Neutrophil (primary cell): ENCODE data around the gene WSB1.

Experiments
- H3K27ac ChIP-seq: fragments of 200-600 bp; sonication (generic); 2 replicates; pipeline ENCODE4 v1.5.1; 2016; ENCODE audit warnings: mild to moderate bottlenecking, moderate library complexity
- H3K27me3 ChIP-seq: fragments of 200-600 bp; sonication (generic); 2 replicates; pipeline ENCODE4 v1.6.0; 2016; ENCODE audit warnings: mild to moderate bottlenecking
- H3K36me3 ChIP-seq: fragments of 200-600 bp; sonication (generic); 2 replicates; pipeline ENCODE4 v1.5.1; 2017
- H3K4me1 ChIP-seq, 2 experiments: fragments of 200-600 bp in 1 of 2; sonication (generic) in 1 of 2; 1 replicate in 1 of 2; 2 replicates in 1 of 2; pipeline versions ENCODE4 v1.5.1 to v1.6.1; 2013 to 2016; ENCODE audit warnings: low read depth in 1 of 2, low read length in 1 of 2, mild to moderate bottlenecking in 1 of 2, moderate library complexity in 1 of 2; ENCODE audit not compliant: control insufficient read depth in 1 of 2, insufficient read depth in 1 of 2
- H3K4me3 ChIP-seq, 2 experiments: fragments of 200-600 bp in 1 of 2; sonication (generic) in 1 of 2; 1 replicate in 1 of 2; 2 replicates in 1 of 2; pipeline ENCODE4 v1.5.1; 2013 to 2016; ENCODE audit warnings: low read depth in 1 of 2, low read length in 1 of 2, mild to moderate bottlenecking in 1 of 2, moderate library complexity in 1 of 2
- H3K9me3 ChIP-seq: fragments of 200-600 bp; sonication (generic); 2 replicates; pipeline ENCODE4 v1.5.1; 2016
- TF ChIP-seq, protein P1 (sequence below): fragments of 200-600 bp; sonication (generic); IDR thresholded peaks from 2 replicates; pipeline ENCODE4 v1.5.1; 2016; ENCODE audit warnings: antibody characterized with exemption

The WSB1 gene

DNA sequence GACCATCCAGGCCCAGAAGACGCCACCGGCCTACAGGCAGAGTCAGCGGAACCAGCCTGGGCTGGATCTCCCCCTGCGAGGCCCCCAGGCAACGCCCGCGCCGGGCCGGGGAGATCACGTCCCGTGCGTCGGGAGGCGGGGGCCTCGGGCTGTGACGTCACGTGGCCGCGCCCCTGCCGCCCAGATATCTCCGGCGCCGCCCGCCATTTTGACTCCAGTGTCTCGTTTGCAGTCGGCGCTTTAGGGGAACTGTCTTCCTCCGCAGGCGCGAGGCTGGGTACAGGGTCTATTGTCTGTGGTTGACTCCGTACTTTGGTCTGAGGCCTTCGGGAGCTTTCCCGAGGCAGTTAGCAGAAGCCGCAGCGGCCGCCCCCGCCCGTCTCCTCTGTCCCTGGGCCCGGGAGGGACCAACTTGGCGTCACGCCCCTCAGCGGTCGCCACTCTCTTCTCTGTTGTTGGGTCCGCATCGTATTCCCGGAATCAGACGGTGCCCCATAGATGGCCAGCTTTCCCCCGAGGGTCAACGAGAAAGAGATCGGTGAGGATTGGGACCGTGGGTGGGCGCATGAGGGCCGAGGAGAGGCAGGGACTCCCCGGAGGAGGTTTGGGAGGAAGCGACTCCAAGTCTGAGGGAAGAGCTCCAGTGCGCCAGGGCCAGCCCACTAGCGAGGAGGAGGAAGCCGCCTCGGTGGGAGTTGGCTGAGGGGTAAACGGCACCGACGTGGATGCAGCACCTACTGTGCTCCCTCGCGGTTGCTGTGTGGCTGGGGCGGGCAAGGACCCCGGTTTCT lies at the start of gene WSB1:
WSB1 (plus strand) TSS at position 217 of the 791 bp plus-strand sequence; CDS start at position 499, 282 bp downstream.
- TF ChIP-seq, protein P1, sequence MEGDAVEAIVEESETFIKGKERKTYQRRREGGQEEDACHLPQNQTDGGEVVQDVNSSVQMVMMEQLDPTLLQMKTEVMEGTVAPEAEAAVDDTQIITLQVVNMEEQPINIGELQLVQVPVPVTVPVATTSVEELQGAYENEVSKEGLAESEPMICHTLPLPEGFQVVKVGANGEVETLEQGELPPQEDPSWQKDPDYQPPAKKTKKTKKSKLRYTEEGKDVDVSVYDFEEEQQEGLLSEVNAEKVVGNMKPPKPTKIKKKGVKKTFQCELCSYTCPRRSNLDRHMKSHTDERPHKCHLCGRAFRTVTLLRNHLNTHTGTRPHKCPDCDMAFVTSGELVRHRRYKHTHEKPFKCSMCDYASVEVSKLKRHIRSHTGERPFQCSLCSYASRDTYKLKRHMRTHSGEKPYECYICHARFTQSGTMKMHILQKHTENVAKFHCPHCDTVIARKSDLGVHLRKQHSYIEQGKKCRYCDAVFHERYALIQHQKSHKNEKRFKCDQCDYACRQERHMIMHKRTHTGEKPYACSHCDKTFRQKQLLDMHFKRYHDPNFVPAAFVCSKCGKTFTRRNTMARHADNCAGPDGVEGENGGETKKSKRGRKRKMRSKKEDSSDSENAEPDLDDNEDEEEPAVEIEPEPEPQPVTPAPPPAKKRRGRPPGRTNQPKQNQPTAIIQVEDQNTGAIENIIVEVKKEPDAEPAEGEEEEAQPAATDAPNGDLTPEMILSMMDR = peak; percentile 18
- Histone ChIP-seq H3K9me3 (no peaks in the 10 kb centered on the region), H3K27ac (peak within 1 kb of the TSS; percentile 97), H3K4me3 (peak within 1 kb of the TSS; percentile 78 to 99), H3K36me3 (peaks cover 3% of the 10 kb centered on the region), H3K27me3 (no peaks in the 10 kb centered on the region), H3K4me1 (peaks cover 41 to 48% of the 10 kb centered on the region in 2 experiments)

DNA sequence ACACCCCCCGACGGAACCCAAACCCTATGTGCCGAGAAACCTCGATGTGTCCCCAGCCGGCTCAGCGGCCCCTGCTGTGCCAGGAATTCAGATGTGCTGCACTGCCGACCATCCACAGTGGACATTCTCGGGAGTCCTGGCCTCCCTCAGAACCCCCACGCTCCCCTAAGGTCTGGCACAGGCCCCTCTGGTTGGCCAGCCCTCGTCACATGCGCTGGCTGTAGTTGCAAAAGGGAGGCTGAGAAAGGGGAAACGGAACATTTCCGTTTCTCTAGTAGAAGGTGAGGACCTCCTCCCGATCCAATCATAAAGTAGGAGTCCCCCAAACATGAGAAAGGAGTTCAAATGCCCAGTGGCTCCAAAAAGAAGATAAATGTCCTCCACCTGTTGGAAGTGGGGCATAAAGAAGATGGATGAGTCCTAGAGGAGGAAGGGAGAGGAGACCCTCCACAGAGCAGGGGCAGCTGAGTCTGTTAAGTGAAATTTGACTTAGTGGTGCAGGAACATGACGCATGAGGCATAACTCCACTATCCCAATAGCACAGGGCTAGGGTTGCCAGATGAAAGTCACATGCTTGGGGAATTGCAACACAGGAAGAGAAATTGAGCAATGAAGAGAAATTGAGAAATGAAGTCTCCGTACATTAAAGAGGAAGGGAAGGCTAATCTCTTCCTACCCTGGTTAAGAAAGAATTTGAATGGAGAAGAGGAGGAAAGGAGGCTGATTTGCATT lies 49.3 kb upstream of the WSB1 start:
- TF ChIP-seq, protein P1 = peak; percentile 9
- Histone ChIP-seq H3K27me3 (no peaks in the 10 kb centered on the region), H3K4me3 (peak overlapping the region; percentile 42 to 52), H3K27ac (peak overlapping the region; percentile 95), H3K4me1 (peaks cover 69% of the 10 kb centered on the region in 2 experiments), H3K9me3 (no peaks in the 10 kb centered on the region), H3K36me3 (no peaks in the 10 kb centered on the region)

DNA sequence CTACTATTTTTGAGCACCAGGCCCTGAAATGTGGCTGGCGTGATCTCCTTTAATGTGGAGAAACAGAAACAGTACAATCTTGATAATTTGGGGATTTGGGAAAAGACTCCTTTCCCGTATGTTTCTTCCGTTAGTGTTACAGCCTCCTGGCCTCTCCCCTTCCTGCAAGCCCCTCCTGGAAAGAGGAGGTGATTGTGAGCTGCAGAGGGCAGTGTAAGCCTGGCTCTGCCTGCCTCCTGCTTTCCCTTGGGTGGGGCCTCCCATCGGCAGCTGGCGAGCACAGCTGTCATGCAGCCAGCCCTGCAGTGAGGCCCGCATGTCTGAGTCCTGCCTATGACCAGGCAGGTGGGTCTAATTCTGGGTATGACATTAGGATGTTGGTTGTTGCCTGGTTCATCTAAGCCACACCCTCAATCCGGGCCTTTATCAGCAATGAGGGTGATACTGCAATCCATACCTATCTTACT lies 48.7 kb upstream of the WSB1 start:
- peak overlapping the region; percentile 95 for H3K27ac ChIP-seq
- TF ChIP-seq, protein P1 = no peak
- peak overlapping the region; percentile 42 to 52 for H3K4me3 ChIP-seq

GRCh38 chr17:27246537-27246936 lies 47.4 kb upstream of the WSB1 start:
- TF ChIP-seq, protein P1 = no peak
- H3K27me3 ChIP-seq = no peaks in the 10 kb centered on the region
- peak overlapping the region; percentile 95 for H3K27ac ChIP-seq
- H3K36me3 ChIP-seq = no peaks in the 10 kb centered on the region
- peaks cover 64% of the 10 kb centered on the region in 2 experiments for H3K4me1 ChIP-seq
- no peaks in the 10 kb centered on the region for H3K9me3 ChIP-seq
- H3K4me3 ChIP-seq = peak overlapping the region in 1 of 2 experiments; percentile 52

More for the DNA sequence above, 48.7 kb upstream of the WSB1 start:
- H3K36me3 ChIP-seq = no peaks in the 10 kb centered on the region
- H3K4me1 ChIP-seq = peaks cover 69% of the 10 kb centered on the region in 2 experiments
- no peaks in the 10 kb centered on the region for H3K9me3 ChIP-seq
- H3K27me3 ChIP-seq = no peaks in the 10 kb centered on the region

GRCh38 chr17:27247071-27247957 lies 46.6 kb upstream of the WSB1 start:
- no peaks in the 10 kb centered on the region for H3K36me3 ChIP-seq
- peak overlapping the region; percentile 59 for H3K27ac ChIP-seq
- peaks cover 57 to 58% of the 10 kb centered on the region in 2 experiments for H3K4me1 ChIP-seq
- TF ChIP-seq, protein P1 = no peak
- no peak overlapping the region for H3K4me3 ChIP-seq
- H3K9me3 ChIP-seq = no peaks in the 10 kb centered on the region
- H3K27me3 ChIP-seq = no peaks in the 10 kb centered on the region
